HepG2 (cell line): ENCODE results near the gene TCF20.

Source experiments
- ATF1 ChIP-seq: IDR thresholded peaks from 2 replicates; pipeline ENCODE4 v1.6.1; 2016; ENCODE audit warnings: mild to moderate bottlenecking, control low read depth
- ATF3 ChIP-seq: sonication (generic); formaldehyde crosslinking; IDR thresholded peaks from 2 replicates; pipeline ENCODE4 v1.4.0; 2020; ENCODE audit warnings: missing genetic modification reagents
- POLR2A ChIP-seq, 2 experiments: IDR thresholded peaks; 2 replicates each; pipeline ENCODE4 v1.6.1; 2011; ENCODE audit warnings: low read depth in 2 of 2, low read length in 2 of 2, mild to moderate bottlenecking in 1 of 2, moderate library complexity in 1 of 2; ENCODE audit not compliant: insufficient read depth in 1 of 2
- RBM22 ChIP-seq: fragments of 200-400 bp; formaldehyde crosslinking; optimal IDR thresholded peaks from 2 replicates; pipeline ENCODE3; 2017; ENCODE audit warnings: mild to moderate bottlenecking, low read length, moderate library complexity
- SP4 ChIP-seq: sonication (generic); formaldehyde crosslinking; IDR thresholded peaks from 2 replicates; pipeline ENCODE4 v1.8.1; 2023; ENCODE audit warnings: mild to moderate bottlenecking, missing genetic modification reagents
- STAT5B ChIP-seq: sonication (generic); formaldehyde crosslinking; IDR thresholded peaks from 2 replicates; pipeline ENCODE4 v1.4.0; 2020; ENCODE audit warnings: missing genetic modification reagents
- TOE1 ChIP-seq: sonication (generic); formaldehyde crosslinking; IDR thresholded peaks from 2 replicates; pipeline ENCODE4 v1.4.0; 2020; ENCODE audit warnings: mild to moderate bottlenecking, missing genetic modification reagents
- WIZ ChIP-seq: sonication (generic); formaldehyde crosslinking; IDR thresholded peaks from 2 replicates; pipeline ENCODE4 v1.5.1; 2020; ENCODE audit warnings: mild to moderate bottlenecking, missing genetic modification reagents
- ZNF414 ChIP-seq: sonication (generic); formaldehyde crosslinking; IDR thresholded peaks from 2 replicates; pipeline ENCODE4 v1.5.0; 2020; ENCODE audit warnings: missing genetic modification reagents
- ZNF7 ChIP-seq: IDR thresholded peaks from 2 replicates; pipeline ENCODE4 v1.6.1; 2016; ENCODE audit warnings: missing biosample characterization, missing genetic modification reagents
- TF ChIP-seq, protein P1 (sequence below): sonication (generic); formaldehyde crosslinking; IDR thresholded peaks from 2 replicates; pipeline ENCODE4 v1.5.0; 2020; ENCODE audit warnings: mild to moderate bottlenecking, missing genetic modification reagents, moderate library complexity

DNA sequence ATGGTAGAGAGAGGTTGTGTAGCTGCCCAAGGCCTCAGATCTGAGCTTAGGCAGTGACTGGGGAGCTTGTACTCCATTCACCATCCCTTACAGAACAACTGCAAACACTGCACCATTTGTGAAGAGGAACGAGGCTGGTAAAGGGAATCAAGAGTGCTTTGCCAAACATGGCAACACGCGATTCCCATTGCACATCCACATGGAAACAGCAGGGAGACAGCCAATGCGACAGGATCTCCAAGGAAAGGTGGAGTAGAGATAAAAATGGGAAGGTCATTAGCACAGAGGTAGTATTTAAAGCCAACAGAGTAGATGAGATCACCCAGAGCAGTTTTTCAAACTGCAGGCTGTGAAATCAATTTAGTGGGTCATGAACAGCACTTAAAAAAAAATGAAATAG is 42.0 kb downstream of the TCF20 start:
- no peak for TF ChIP-seq ATF3 (CRISPR knock-in tag)
- no peak for TF ChIP-seq POLR2A (IDR thresholded peaks at IDR 0.05; ENCODE audit: insufficient read depth in 1 of 2, low read depth in 2 of 2, low read length in 2 of 2)
- TF ChIP-seq SP4 (CRISPR knock-in tag), result no peak
- TF ChIP-seq STAT5B (CRISPR knock-in tag), result no peak
- TF ChIP-seq, protein P1, sequence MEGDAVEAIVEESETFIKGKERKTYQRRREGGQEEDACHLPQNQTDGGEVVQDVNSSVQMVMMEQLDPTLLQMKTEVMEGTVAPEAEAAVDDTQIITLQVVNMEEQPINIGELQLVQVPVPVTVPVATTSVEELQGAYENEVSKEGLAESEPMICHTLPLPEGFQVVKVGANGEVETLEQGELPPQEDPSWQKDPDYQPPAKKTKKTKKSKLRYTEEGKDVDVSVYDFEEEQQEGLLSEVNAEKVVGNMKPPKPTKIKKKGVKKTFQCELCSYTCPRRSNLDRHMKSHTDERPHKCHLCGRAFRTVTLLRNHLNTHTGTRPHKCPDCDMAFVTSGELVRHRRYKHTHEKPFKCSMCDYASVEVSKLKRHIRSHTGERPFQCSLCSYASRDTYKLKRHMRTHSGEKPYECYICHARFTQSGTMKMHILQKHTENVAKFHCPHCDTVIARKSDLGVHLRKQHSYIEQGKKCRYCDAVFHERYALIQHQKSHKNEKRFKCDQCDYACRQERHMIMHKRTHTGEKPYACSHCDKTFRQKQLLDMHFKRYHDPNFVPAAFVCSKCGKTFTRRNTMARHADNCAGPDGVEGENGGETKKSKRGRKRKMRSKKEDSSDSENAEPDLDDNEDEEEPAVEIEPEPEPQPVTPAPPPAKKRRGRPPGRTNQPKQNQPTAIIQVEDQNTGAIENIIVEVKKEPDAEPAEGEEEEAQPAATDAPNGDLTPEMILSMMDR (CRISPR knock-in tag), result no peak
- TF ChIP-seq WIZ (CRISPR knock-in tag), result no peak
- no peak for TF ChIP-seq ATF1
- no peak for TF ChIP-seq RBM22
- TF ChIP-seq ZNF414 (CRISPR knock-in tag), result no peak
- TF ChIP-seq TOE1 (CRISPR knock-in tag), result no peak
- TF ChIP-seq ZNF7 (CRISPR knock-in tag), result no peak
